GM19463 (cell line): Measurements from ENCODE around the gene SPEF2.

ENCODE experiments used
- ATAC-seq: cut with Tn5 transposase; IDR thresholded peaks from one replicate; pipeline ENCODE4 v1.9.1; 2021; ENCODE audit warnings: mild to moderate bottlenecking, moderate library complexity; ENCODE audit not compliant: unreplicated experiment

The SPEF2 gene

GRCh38 chr5:35698047-35698808, 80.6 kb downstream of the SPEF2 start:
- ATAC-seq: no peak

- ATAC-seq: no peak
These were observed 90.0 kb downstream of the SPEF2 start for GRCh38 chr5:35707659-35708058.

- ATAC-seq: no peak
These were observed 92.0 kb downstream of the SPEF2 start for GRCh38 chr5:35709688-35710087.

GRCh38 chr5:35717718-35718117, 100.1 kb downstream of the SPEF2 start:
- no peak for ATAC-seq

GRCh38 chr5:35735718-35736117, 118.1 kb downstream of the SPEF2 start:
- ATAC-seq: no peak

- no peak for ATAC-seq
These were observed 118.6 kb downstream of the SPEF2 start for GRCh38 chr5:35736280-35736679.

- no peak for ATAC-seq
These were observed 123.6 kb downstream of the SPEF2 start for GRCh38 chr5:35741126-35741716.

- ATAC-seq: no peak
These were observed 124.3 kb downstream of the SPEF2 start for GRCh38 chr5:35741971-35742370.

- ATAC-seq: no peak
These were observed 126.0 kb downstream of the SPEF2 start for GRCh38 chr5:35743644-35744043.

- ATAC-seq: no peak
These were observed 127.5 kb downstream of the SPEF2 start for GRCh38 chr5:35745193-35745592.

GRCh38 chr5:35745660-35746059, 128.0 kb downstream of the SPEF2 start:
- ATAC-seq: no peak

GRCh38 chr5:35752012-35752411, 134.3 kb downstream of the SPEF2 start:
- ATAC-seq: no peak

- ATAC-seq: no peak
These were observed 135.8 kb downstream of the SPEF2 start for GRCh38 chr5:35753500-35753899.

- ATAC-seq: no peak
These were observed 136.8 kb downstream of the SPEF2 start for GRCh38 chr5:35754481-35754880.

- ATAC-seq: no peak
These were observed 138.3 kb downstream of the SPEF2 start for GRCh38 chr5:35755966-35756365.

- no peak for ATAC-seq
These were observed 140.6 kb downstream of the SPEF2 start for GRCh38 chr5:35758151-35758724.

- ATAC-seq: no peak
These were observed 143.9 kb downstream of the SPEF2 start for GRCh38 chr5:35761541-35761940.

GRCh38 chr5:35762368-35762767, 144.7 kb downstream of the SPEF2 start:
- ATAC-seq: no peak

GRCh38 chr5:35765921-35766320, 148.3 kb downstream of the SPEF2 start:
- no peak for ATAC-seq

GRCh38 chr5:35771300-35771699, 153.6 kb downstream of the SPEF2 start:
- no peak for ATAC-seq

GRCh38 chr5:35771839-35772238, 154.2 kb downstream of the SPEF2 start:
- no peak for ATAC-seq

- no peak for ATAC-seq
These were observed 156.3 kb downstream of the SPEF2 start for GRCh38 chr5:35773967-35774366.
